ENCODE measurements around the gene CYSRT1.

DNA sequence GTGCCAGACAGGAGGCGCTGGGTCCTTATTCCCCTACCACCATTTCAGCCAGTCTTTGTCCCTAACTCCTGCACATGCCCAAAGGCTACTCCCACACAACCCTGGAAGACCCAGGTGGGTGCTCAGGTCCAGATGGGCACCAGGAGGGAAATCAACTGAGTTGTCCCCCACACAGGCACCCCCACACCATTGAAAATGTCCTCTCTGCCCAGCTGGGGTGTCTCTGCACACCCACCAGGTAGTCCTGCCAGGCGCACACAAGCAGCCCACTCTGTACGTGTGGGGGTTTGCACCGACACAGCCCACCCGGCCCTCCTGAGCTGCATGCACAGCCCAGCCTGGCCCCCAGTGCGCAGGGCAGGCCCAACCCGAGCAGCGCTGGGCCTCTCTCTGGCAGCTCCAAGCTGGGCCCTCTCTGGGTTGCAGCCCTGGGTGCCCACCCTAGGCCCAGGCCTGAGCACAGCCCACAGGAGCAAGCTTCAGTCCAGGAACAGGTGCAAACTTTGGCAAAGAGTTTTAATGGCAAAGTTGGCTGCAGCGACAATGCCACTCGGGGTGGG, 5.1 kb upstream of the CYSRT1 start:
- no peak for TF ChIP-seq ZFP37 (tag by site-specific recombination; IDR thresholded peaks at IDR 0.05)
- TF ChIP-seq, protein P1, sequence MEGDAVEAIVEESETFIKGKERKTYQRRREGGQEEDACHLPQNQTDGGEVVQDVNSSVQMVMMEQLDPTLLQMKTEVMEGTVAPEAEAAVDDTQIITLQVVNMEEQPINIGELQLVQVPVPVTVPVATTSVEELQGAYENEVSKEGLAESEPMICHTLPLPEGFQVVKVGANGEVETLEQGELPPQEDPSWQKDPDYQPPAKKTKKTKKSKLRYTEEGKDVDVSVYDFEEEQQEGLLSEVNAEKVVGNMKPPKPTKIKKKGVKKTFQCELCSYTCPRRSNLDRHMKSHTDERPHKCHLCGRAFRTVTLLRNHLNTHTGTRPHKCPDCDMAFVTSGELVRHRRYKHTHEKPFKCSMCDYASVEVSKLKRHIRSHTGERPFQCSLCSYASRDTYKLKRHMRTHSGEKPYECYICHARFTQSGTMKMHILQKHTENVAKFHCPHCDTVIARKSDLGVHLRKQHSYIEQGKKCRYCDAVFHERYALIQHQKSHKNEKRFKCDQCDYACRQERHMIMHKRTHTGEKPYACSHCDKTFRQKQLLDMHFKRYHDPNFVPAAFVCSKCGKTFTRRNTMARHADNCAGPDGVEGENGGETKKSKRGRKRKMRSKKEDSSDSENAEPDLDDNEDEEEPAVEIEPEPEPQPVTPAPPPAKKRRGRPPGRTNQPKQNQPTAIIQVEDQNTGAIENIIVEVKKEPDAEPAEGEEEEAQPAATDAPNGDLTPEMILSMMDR (tag by site-specific recombination; IDR thresholded peaks at IDR 0.05) = no peak
